GM12878 (cell line): ENCODE data around the gene COA3. TPM values are rescaled to one million over a fixed set of nuclear protein-coding genes. Genes with fewer than 3 reads are reported as not detected.

Experiments used
- ATAC-seq: fragments of 200-7000 bp; cut with Tn5 transposase; 3 replicates; pipeline ENCODE4 v1.9.1; 2020; ENCODE audit warnings: mild to moderate bottlenecking, moderate library complexity
- BruUV-seq: library from RNA; stranded (reverse); fragments of 400-500 nt; replicated peaks from 2 replicates; lab custom pipeline; 2021; lab: Mats Ljungman, UMichigan
- CTCF ChIA-PET: fragments of 300-600 bp; sonication (Branson Sonifier 250); formaldehyde crosslinking; extraction: SDS; loops from one replicate; lab custom pipeline; 2021; ENCODE audit warnings: inconsistent platforms; lab: Yijun Ruan, JAX
- POLR2A ChIA-PET: fragments of 350-600 bp; formaldehyde crosslinking; extraction: SDS; loops from one replicate; lab custom pipeline; 2021; ENCODE audit warnings: inconsistent platforms; lab: Charles Lee
- RAD21 ChIA-PET: fragments of 300-600 bp; sonication (Branson Sonifier 250); formaldehyde crosslinking; loops from one replicate; lab custom pipeline; 2023; ENCODE audit warnings: antibody characterized with exemption; ENCODE audit not compliant: unreplicated experiment; lab: Charles Lee
- SMC1A ChIA-PET: fragments of 300-600 bp; sonication (Branson Sonifier 250); formaldehyde crosslinking; loops from one replicate; lab custom pipeline; 2023; ENCODE audit not compliant: unreplicated experiment, uncharacterized antibody; lab: Charles Lee
- DNase-seq: peaks from one replicate; pipeline ENCODE4 v3.0.0-alpha.2; 2011; ENCODE audit warnings: low read depth, low spot score
- FAIRE-seq: peaks from 3 replicates; lab custom pipeline; 2011; peaks lifted over from hg19 to GRCh38; lab: Jason Lieb, UNC
- H2AFZ ChIP-seq: 2 replicates; pipeline ENCODE4 v1.6.0; 2011; ENCODE audit warnings: low read depth, low read length, control low read depth; ENCODE audit not compliant: control insufficient read depth
- H3K27ac ChIP-seq: 2 replicates; pipeline ENCODE4 v1.5.1; 2011; ENCODE audit warnings: control low read depth; ENCODE audit not compliant: control insufficient read depth, insufficient read depth
- H3K27me3 ChIP-seq, 2 experiments: replicated peaks in 1 of 2; 2 replicates each; pipeline versions ENCODE4 v1.6.0 to v1.6.1; 2011; ENCODE audit warnings: low read length in 1 of 2; ENCODE audit not compliant: control insufficient read depth in 2 of 2, insufficient read depth in 2 of 2
- H3K36me3 ChIP-seq, 2 experiments: 2 replicates each; pipeline ENCODE4 v1.5.1; 2011; ENCODE audit warnings: low read length in 1 of 2; ENCODE audit not compliant: control insufficient read depth in 2 of 2, insufficient read depth in 2 of 2
- H3K4me1 ChIP-seq: 2 replicates; pipeline ENCODE4 v1.6.1; 2011; ENCODE audit warnings: mild to moderate bottlenecking, low read length, moderate library complexity, mixed read lengths; ENCODE audit not compliant: control insufficient read depth, insufficient read depth
- H3K4me2 ChIP-seq: 2 replicates; pipeline ENCODE4 v1.6.0; 2011; ENCODE audit warnings: control low read depth; ENCODE audit not compliant: control insufficient read depth, insufficient read depth
- H3K4me3 ChIP-seq: fragments of 200-600 bp; sonication (generic); 2 replicates; pipeline ENCODE4 v1.5.1; 2016
- H3K79me2 ChIP-seq: 2 replicates; pipeline ENCODE4 v1.6.0; 2011; ENCODE audit warnings: low read length; ENCODE audit not compliant: control insufficient read depth, insufficient read depth
- H3K9ac ChIP-seq: 2 replicates; pipeline ENCODE4 v1.8.0; 2011; ENCODE audit warnings: low read length, control low read depth, mixed read lengths; ENCODE audit not compliant: control insufficient read depth, insufficient read depth
- H3K9me3 ChIP-seq: replicated peaks from 3 replicates; pipeline ENCODE4 v1.5.1; 2011; ENCODE audit warnings: mild to moderate bottlenecking, low read length; ENCODE audit not compliant: control insufficient read depth, insufficient read depth
- H4K20me1 ChIP-seq: 2 replicates; pipeline ENCODE4 v1.6.0; 2011; ENCODE audit not compliant: control insufficient read depth, insufficient read depth
- BRCA1 ChIP-seq: IDR thresholded peaks from 2 replicates; pipeline ENCODE4 v1.6.1; 2011; ENCODE audit warnings: low read depth, low read length, improper control_type of control experiment
- CEBPB ChIP-seq, 2 experiments: fragments of 150-350 bp in 1 of 2; IDR thresholded peaks; 2 replicates each; pipeline ENCODE4 v1.6.1; 2012 to 2014; ENCODE audit warnings: low read depth in 2 of 2, low read length in 2 of 2, borderline replicate concordance in 1 of 2, inconsistent platforms in 1 of 2
- FOXK2 ChIP-seq: fragments of 450-650 bp; IDR thresholded peaks from 2 replicates; pipeline ENCODE4 v1.6.1; 2017; ENCODE audit warnings: mild to moderate bottlenecking, moderate library complexity
- HDAC2 ChIP-seq: fragments of 200-600 bp; sonication (generic); IDR thresholded peaks from 2 replicates; pipeline ENCODE4 v1.6.1; 2017
- HDAC6 ChIP-seq: fragments of 200-600 bp; sonication (generic); IDR thresholded peaks from one replicate; pipeline ENCODE4 v1.8.0; 2017; ENCODE audit warnings: antibody characterized with exemption; ENCODE audit not compliant: unreplicated experiment
- IRF3 ChIP-seq: fragments of 450-650 bp; IDR thresholded peaks from 2 replicates; pipeline ENCODE4 v1.6.1; 2014; ENCODE audit warnings: mild to moderate bottlenecking
- IRF4 ChIP-seq: IDR thresholded peaks from 2 replicates; pipeline ENCODE4 v1.6.1; 2011; ENCODE audit warnings: low read depth, low read length
- JUNB ChIP-seq: IDR thresholded peaks from 2 replicates; pipeline ENCODE4 v1.6.1; 2016; ENCODE audit warnings: antibody characterized with exemption, mild to moderate bottlenecking
- KDM1A ChIP-seq: fragments of 200-600 bp; sonication (generic); IDR thresholded peaks from 2 replicates; pipeline ENCODE4 v1.6.1; 2016; ENCODE audit warnings: borderline replicate concordance
- NFIC ChIP-seq: IDR thresholded peaks from 2 replicates; pipeline ENCODE4 v1.6.1; 2012; ENCODE audit warnings: low read depth, mild to moderate bottlenecking, inconsistent platforms, low read length, moderate library complexity
- NFXL1 ChIP-seq: fragments of 450-650 bp; IDR thresholded peaks from 2 replicates; pipeline ENCODE4 v1.6.1; 2017; ENCODE audit warnings: antibody characterized with exemption, mild to moderate bottlenecking, borderline replicate concordance
- NKRF ChIP-seq: fragments of 450-650 bp; conservative IDR thresholded peaks from 2 replicates; pipeline ENCODE4 v1.6.1; 2017; ENCODE audit warnings: mild to moderate bottlenecking, moderate library complexity
- NR2C1 ChIP-seq: fragments of 450-650 bp; IDR thresholded peaks from 2 replicates; pipeline ENCODE4 v1.6.1; 2017; ENCODE audit warnings: antibody characterized with exemption, mild to moderate bottlenecking, moderate library complexity
- NRF1 ChIP-seq: conservative IDR thresholded peaks from 2 replicates; pipeline ENCODE4 v1.6.1; 2011; ENCODE audit warnings: mild to moderate bottlenecking, low read depth, low read length, improper control_type of control experiment
- POLR2AphosphoS2 ChIP-seq: IDR thresholded peaks from 2 replicates; pipeline ENCODE4 v1.6.1; 2011; ENCODE audit warnings: low read depth, mild to moderate bottlenecking, low read length, improper control_type of control experiment, moderate library complexity
- POLR2AphosphoS5 ChIP-seq: IDR thresholded peaks from 2 replicates; pipeline ENCODE4 v1.6.1; 2011; ENCODE audit warnings: mild to moderate bottlenecking, low read length, inconsistent platforms
- SMAD5 ChIP-seq: IDR thresholded peaks from 2 replicates; pipeline ENCODE4 v1.6.1; 2016; ENCODE audit warnings: antibody characterized with exemption, low read depth
- ZNF207 ChIP-seq: fragments of 450-650 bp; IDR thresholded peaks from 2 replicates; pipeline ENCODE4 v1.6.1; 2014; ENCODE audit warnings: antibody characterized with exemption, mild to moderate bottlenecking, borderline replicate concordance
- ZNF384 ChIP-seq: IDR thresholded peaks from 2 replicates; pipeline ENCODE4 v1.6.1; 2012; ENCODE audit warnings: low read depth, mild to moderate bottlenecking, low read length, improper control_type of control experiment, borderline replicate concordance
- WGBS: methylation state at CpG from one replicate; pipeline ENCODE4 v1.1.6; 2016; ENCODE audit warnings: low lambda C conversion rate; ENCODE audit not compliant: insufficient replicate concordance, insufficient coverage; ENCODE audit errors: missing lambda C conversion rate; 5-methylcytosine and 5-hydroxymethylcytosine counted together
- in situ Hi-C: fragments of 300-500 bp; cut with MboI; formaldehyde crosslinking; loops from 9 replicates; pipeline ENCODE4 v1.14.3; 2018; ENCODE audit warnings: mixed read lengths
- intact Hi-C: fragments of 100-400 bp; cut with micrococcal nuclease; formaldehyde crosslinking; loops from one replicate; pipeline ENCODE4 v1.14.2; 2022; ENCODE audit not compliant: unreplicated experiment
- polyA plus RNA-seq, 11 experiments: library from polyadenylated mRNA; depleted of rRNA in 4 of 11; unstranded in 6 of 11; stranded (reverse) in 5 of 11; fragments of >200 nt; fragmentation: Nextera tagmentation in 4 of 11; fragmentation: Illumina TruSeq in 1 of 11; extraction: Ambion mirVana in 4 of 11; extraction: Trizol in 1 of 11; gene quantifications; 1 replicate in 1 of 11; 2 replicates in 10 of 11; pipeline versions ENCODE4 v1.2.1 to v1.2.3, GENCODE V29; 2011 to 2016; ENCODE audit warnings: inconsistent platforms in 2 of 11, missing spikeins in 2 of 11, low read depth in 1 of 11
- total RNA-seq, 4 experiments: library from RNA; depleted of rRNA in 3 of 4; stranded (reverse); fragments of >200 nt in 3 of 4; fragmentation: Illumina TruSeq in 1 of 4; extraction: Trizol in 1 of 4; gene quantifications; 2 replicates each; pipeline versions ENCODE4 v1.2.1 to v1.2.3, GENCODE V29; 2013 to 2021

COA3 gene
- total and polyA plus RNA-seq, 10 of the 15 experiments (the other 5 are each of a cell fraction or from before 2014, with no cell fraction given), result 45.2 to 161 (median 64.6) TPM

- Histone ChIP-seq H3K27me3 (peaks cover 7 to 21% of the 10 kb centered on the region in 2 experiments), H3K9ac (no peak overlapping the region), H3K36me3 (peaks cover 5 to 7% of the 10 kb centered on the region in 2 experiments; a peak in 3 of 4 replicates), H3K27ac (no peak overlapping the region), H3K79me2 (no peaks in the 10 kb centered on the region), H4K20me1 (no peaks in the 10 kb centered on the region; the same call in 1 of the 2 replicates), H2AFZ (no peak overlapping the region), H3K9me3 (no peaks in the 10 kb centered on the region; the same call in 2 of the 3 replicates), H3K4me3 (no peak overlapping the region), H3K4me1 (no peaks in the 10 kb centered on the region), H3K4me2 (no peak overlapping the region)
- in situ Hi-C loops, result no loop called here
- ChIA-PET SMC1A (no interaction called here), RAD21 (no interaction called here), CTCF (no interaction called here), POLR2A (interaction anchor here (0.5 kb wide), 1 partner anchor 163 kb away, joined by 5 read pairs; no protein-coding TSS in a partner anchor)
- TF ChIP-seq IRF3 (no peak), NKRF (no peak), NR2C1 (no peak), KDM1A (no peak), SMAD5 (no peak), POLR2AphosphoS5 (no peak), ZNF207 (no peak), POLR2AphosphoS2 (no peak), ZNF384 (no peak), CEBPB (IDR thresholded peaks at IDR 0.05; ENCODE audit: borderline replicate concordance in 1 of 2, low read depth in 2 of 2, low read length in 2 of 2) (no peak), FOXK2 (no peak), JUNB (no peak), IRF4 (no peak), NRF1 (no peak), HDAC2 (no peak), NFXL1 (no peak), BRCA1 (no peak), HDAC6 (no peak), NFIC (no peak)
- DNase-seq (no peak), ATAC-seq (no peak), FAIRE-seq (no peak)
- 48% methylated on average over 21 of the region's 29 CpGs for WGBS
- no TSS peak for BruUV-seq
- intact Hi-C loops, result no loop called here
Observed at GRCh38 chr17:42782166-42783061, 16.1 kb downstream of the COA3 start.
